Loucy (cell line): ENCODE measurements around the gene LAMC1.

Experiments used
- EZH2phosphoT487 ChIP-seq: fragments of 200-600 bp; IDR thresholded peaks from 2 replicates; pipeline ENCODE4 v1.6.1; 2018; ENCODE audit warnings: antibody characterized with exemption, mild to moderate bottlenecking, moderate library complexity, borderline replicate concordance
- TF ChIP-seq, protein P1 (sequence below): fragments of 200-600 bp; sonication (generic); conservative IDR thresholded peaks from 2 replicates; pipeline ENCODE4 v1.5.1; 2014; ENCODE audit warnings: mild to moderate bottlenecking, antibody characterized with exemption, low read length

DNA sequence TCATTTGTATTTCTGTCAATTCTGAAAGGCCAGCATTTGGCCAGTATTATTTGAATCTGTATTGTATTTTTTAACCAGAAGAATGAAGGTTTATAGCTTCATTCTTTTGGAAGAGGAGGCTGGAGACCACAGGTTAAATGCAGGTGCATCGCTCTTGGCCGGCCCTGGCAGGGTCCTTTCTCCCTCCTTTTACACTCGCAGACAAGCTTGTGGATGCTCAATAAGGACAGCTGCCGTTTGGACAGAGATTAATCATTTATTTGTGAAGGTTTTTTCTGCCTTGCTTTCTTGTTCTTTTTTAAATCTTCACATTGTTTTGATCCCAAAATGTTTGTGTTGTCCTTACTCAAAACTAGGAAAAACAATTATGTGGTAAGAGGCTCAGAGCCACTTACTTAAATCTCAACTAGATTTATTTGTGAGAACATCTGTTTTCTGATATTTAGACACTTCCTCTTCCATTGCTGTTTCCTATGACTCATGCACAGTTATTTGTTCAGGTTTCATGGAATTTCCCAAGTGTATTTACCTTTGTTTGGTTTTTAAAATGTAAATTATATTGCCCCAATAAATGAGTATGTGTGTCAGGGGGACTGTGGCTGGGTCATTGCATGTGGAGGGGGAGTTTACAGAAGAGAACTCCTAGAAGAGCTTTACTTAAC lies 116.2 kb downstream of the LAMC1 start:
- TF ChIP-seq, protein P1, sequence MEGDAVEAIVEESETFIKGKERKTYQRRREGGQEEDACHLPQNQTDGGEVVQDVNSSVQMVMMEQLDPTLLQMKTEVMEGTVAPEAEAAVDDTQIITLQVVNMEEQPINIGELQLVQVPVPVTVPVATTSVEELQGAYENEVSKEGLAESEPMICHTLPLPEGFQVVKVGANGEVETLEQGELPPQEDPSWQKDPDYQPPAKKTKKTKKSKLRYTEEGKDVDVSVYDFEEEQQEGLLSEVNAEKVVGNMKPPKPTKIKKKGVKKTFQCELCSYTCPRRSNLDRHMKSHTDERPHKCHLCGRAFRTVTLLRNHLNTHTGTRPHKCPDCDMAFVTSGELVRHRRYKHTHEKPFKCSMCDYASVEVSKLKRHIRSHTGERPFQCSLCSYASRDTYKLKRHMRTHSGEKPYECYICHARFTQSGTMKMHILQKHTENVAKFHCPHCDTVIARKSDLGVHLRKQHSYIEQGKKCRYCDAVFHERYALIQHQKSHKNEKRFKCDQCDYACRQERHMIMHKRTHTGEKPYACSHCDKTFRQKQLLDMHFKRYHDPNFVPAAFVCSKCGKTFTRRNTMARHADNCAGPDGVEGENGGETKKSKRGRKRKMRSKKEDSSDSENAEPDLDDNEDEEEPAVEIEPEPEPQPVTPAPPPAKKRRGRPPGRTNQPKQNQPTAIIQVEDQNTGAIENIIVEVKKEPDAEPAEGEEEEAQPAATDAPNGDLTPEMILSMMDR, result no peak
- TF ChIP-seq EZH2phosphoT487, result no peak
